ENCODE results near the gene MYO18A.

DNA sequence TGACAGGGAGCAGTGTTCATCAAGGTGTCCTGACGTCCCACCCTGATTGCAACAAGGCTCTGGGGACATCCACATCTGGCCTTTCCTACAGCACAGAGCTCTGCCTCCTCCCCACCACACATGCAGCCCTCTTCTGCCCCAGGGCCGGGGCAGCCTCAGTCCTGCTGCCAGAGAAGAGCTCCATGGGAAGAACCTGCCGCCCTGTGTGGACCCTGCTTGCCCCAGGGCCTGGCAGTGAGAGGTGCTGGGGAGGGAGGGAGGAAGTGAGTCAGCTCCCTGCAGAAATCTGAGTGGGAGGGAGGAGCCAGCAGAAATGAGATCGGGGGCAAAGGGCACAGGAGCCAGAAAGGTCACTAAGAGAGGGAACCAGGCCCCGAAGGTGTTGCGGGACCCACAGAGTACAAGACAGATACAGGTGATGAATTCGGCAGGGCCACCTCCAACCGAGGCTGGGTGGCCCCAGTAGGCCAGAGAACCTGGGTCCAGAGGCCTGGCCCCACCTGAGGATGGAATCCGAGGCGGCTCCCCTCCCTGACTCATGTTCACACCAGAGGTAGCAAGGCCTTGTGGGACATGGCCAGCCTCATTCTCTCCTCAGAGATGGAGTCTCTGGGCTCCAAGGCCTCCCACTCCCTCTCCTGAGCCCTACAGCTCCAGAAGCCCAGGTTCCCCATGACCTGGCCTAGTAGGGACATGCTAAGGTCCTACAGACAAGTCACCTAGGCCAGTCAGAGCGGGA, 24.8 kb downstream of the MYO18A start:
- no peak for TF ChIP-seq CTCF (IDR thresholded peaks at IDR 0.05; ENCODE audit: low read length)
- no peak for TF ChIP-seq EZH2 (optimal IDR thresholded peaks at IDR 0.05; ENCODE audit: low read depth, low read length)
- no peak for TF ChIP-seq EZH2phosphoT487 (IDR thresholded peaks at IDR 0.05; ENCODE audit: low read length)
